GM23338 (cell line): Measurements from ENCODE around the gene PUS7.

Experiments used
- CREB1 ChIP-seq: fragments of 250-450 bp; sonication (Bioruptor Pico); IDR thresholded peaks from 2 replicates; pipeline ENCODE4 v1.5.0; 2020; ENCODE audit warnings: low read depth, mild to moderate bottlenecking, moderate library complexity
- EZH2 ChIP-seq: fragments of 200-600 bp; sonication (generic); IDR thresholded peaks from one replicate; pipeline ENCODE4 v1.8.0; 2017; ENCODE audit warnings: antibody characterized with exemption, mild to moderate bottlenecking, low read depth; ENCODE audit not compliant: unreplicated experiment
- EZH2phosphoT487 ChIP-seq: fragments of 200-600 bp; sonication (generic); IDR thresholded peaks from one replicate; pipeline ENCODE4 v1.8.1; 2018; ENCODE audit warnings: antibody characterized with exemption; ENCODE audit not compliant: unreplicated experiment
- JUNB ChIP-seq: IDR thresholded peaks from one replicate; pipeline ENCODE4 v1.6.1; 2016; ENCODE audit warnings: antibody characterized with exemption; ENCODE audit not compliant: unreplicated experiment
- NANOG ChIP-seq: IDR thresholded peaks from 2 replicates; pipeline ENCODE4 v1.6.1; 2016; ENCODE audit warnings: antibody characterized with exemption, borderline replicate concordance
- POLR2AphosphoS5 ChIP-seq: IDR thresholded peaks from 2 replicates; pipeline ENCODE4 v1.6.1; 2016; ENCODE audit warnings: antibody characterized with exemption, low read depth
- STAT1 ChIP-seq: IDR thresholded peaks from one replicate; pipeline ENCODE4 v1.6.1; 2016; ENCODE audit warnings: antibody characterized with exemption; ENCODE audit not compliant: unreplicated experiment
- ZNF114 ChIP-seq: fragments of 250-450 bp; sonication (Bioruptor Pico); IDR thresholded peaks from 2 replicates; pipeline ENCODE4 v1.5.0; 2020; ENCODE audit warnings: mild to moderate bottlenecking, moderate library complexity
- ZNF331 ChIP-seq: fragments of 250-450 bp; sonication (Bioruptor Pico); IDR thresholded peaks from 2 replicates; pipeline ENCODE4 v1.5.0; 2020; ENCODE audit warnings: low read depth, mild to moderate bottlenecking, moderate library complexity
- TF ChIP-seq, protein P1 (sequence below), 2 experiments: fragments of 200-600 bp in 1 of 2; sonication (generic) in 1 of 2; conservative IDR thresholded peaks; 2 replicates each; pipeline versions ENCODE4 v1.5.1 to v1.6.1; 2016 to 2017; ENCODE audit warnings: antibody characterized with exemption in 2 of 2, low read depth in 2 of 2, mild to moderate bottlenecking in 2 of 2, moderate library complexity in 1 of 2
- TF ChIP-seq, protein P2 (sequence below): IDR thresholded peaks from one replicate; pipeline ENCODE4 v1.6.1; 2018; ENCODE audit warnings: antibody characterized with exemption; ENCODE audit not compliant: unreplicated experiment
- TF ChIP-seq, protein P3 (sequence below): IDR thresholded peaks from 2 replicates; pipeline ENCODE4 v1.6.1; 2016; ENCODE audit warnings: antibody characterized with exemption
- TF ChIP-seq, protein P4 (sequence below): fragments of 250-450 bp; sonication (Bioruptor Pico); IDR thresholded peaks from 2 replicates; pipeline ENCODE4 v1.5.0; 2020; ENCODE audit warnings: mild to moderate bottlenecking, moderate library complexity

DNA sequence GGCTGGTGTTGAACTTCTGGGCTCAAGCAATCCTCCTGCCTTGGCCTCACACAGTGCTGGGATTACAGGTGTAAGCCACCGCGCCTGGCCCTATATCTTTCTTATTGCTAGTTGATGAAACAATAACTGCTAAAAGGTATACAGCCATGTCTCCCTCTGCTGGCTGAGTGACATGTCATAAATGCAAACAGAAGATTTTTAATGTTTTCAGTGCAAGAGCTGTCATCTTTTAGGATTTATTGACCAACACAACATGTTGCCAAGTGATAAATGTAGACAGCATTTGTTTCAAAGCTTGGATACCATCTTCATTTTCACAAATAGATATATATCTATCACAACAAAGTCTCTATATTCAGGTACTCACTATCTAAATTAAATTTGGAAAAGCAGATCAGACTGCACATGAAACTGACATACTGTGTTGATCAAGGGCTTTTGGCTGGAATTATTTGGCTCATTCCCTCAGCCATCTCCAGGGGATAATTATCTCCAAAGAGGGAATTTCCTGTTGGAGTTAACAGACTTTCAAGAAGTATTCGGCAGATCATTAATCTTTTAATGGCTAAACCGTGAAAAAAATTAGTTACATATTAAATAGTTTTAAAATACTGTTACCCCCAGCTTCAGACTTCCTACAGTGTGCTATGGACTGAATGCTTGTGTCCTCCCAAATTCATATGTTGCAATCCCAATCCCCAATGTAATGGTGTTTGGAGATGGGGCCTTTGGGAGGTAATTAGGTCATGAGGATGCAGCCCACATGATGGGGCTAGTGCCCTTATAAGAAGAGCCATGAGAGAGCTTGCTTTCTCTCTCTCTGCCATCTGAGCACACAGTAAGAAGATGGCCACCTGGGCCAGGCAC lies 92.1 kb downstream of the PUS7 start:
- TF ChIP-seq, protein P1, sequence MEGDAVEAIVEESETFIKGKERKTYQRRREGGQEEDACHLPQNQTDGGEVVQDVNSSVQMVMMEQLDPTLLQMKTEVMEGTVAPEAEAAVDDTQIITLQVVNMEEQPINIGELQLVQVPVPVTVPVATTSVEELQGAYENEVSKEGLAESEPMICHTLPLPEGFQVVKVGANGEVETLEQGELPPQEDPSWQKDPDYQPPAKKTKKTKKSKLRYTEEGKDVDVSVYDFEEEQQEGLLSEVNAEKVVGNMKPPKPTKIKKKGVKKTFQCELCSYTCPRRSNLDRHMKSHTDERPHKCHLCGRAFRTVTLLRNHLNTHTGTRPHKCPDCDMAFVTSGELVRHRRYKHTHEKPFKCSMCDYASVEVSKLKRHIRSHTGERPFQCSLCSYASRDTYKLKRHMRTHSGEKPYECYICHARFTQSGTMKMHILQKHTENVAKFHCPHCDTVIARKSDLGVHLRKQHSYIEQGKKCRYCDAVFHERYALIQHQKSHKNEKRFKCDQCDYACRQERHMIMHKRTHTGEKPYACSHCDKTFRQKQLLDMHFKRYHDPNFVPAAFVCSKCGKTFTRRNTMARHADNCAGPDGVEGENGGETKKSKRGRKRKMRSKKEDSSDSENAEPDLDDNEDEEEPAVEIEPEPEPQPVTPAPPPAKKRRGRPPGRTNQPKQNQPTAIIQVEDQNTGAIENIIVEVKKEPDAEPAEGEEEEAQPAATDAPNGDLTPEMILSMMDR (conservative IDR thresholded peaks at IDR 0.05; ENCODE audit: low read depth in 2 of 2) = peak; percentile 56 to 63
- TF ChIP-seq EZH2 = no peak
- TF ChIP-seq EZH2phosphoT487 = no peak
- TF ChIP-seq, protein P2, sequence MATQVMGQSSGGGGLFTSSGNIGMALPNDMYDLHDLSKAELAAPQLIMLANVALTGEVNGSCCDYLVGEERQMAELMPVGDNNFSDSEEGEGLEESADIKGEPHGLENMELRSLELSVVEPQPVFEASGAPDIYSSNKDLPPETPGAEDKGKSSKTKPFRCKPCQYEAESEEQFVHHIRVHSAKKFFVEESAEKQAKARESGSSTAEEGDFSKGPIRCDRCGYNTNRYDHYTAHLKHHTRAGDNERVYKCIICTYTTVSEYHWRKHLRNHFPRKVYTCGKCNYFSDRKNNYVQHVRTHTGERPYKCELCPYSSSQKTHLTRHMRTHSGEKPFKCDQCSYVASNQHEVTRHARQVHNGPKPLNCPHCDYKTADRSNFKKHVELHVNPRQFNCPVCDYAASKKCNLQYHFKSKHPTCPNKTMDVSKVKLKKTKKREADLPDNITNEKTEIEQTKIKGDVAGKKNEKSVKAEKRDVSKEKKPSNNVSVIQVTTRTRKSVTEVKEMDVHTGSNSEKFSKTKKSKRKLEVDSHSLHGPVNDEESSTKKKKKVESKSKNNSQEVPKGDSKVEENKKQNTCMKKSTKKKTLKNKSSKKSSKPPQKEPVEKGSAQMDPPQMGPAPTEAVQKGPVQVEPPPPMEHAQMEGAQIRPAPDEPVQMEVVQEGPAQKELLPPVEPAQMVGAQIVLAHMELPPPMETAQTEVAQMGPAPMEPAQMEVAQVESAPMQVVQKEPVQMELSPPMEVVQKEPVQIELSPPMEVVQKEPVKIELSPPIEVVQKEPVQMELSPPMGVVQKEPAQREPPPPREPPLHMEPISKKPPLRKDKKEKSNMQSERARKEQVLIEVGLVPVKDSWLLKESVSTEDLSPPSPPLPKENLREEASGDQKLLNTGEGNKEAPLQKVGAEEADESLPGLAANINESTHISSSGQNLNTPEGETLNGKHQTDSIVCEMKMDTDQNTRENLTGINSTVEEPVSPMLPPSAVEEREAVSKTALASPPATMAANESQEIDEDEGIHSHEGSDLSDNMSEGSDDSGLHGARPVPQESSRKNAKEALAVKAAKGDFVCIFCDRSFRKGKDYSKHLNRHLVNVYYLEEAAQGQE = no peak
- no peak for TF ChIP-seq POLR2AphosphoS5
- TF ChIP-seq, protein P3, sequence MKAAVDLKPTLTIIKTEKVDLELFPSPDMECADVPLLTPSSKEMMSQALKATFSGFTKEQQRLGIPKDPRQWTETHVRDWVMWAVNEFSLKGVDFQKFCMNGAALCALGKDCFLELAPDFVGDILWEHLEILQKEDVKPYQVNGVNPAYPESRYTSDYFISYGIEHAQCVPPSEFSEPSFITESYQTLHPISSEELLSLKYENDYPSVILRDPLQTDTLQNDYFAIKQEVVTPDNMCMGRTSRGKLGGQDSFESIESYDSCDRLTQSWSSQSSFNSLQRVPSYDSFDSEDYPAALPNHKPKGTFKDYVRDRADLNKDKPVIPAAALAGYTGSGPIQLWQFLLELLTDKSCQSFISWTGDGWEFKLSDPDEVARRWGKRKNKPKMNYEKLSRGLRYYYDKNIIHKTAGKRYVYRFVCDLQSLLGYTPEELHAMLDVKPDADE = no peak
- no peak for TF ChIP-seq JUNB
- no peak for TF ChIP-seq ZNF331 (CRISPR knock-in tag)
- TF ChIP-seq CREB1 = no peak
- TF ChIP-seq ZNF114 = no peak
- TF ChIP-seq NANOG = no peak
- TF ChIP-seq STAT1 = no peak
- TF ChIP-seq, protein P4, sequence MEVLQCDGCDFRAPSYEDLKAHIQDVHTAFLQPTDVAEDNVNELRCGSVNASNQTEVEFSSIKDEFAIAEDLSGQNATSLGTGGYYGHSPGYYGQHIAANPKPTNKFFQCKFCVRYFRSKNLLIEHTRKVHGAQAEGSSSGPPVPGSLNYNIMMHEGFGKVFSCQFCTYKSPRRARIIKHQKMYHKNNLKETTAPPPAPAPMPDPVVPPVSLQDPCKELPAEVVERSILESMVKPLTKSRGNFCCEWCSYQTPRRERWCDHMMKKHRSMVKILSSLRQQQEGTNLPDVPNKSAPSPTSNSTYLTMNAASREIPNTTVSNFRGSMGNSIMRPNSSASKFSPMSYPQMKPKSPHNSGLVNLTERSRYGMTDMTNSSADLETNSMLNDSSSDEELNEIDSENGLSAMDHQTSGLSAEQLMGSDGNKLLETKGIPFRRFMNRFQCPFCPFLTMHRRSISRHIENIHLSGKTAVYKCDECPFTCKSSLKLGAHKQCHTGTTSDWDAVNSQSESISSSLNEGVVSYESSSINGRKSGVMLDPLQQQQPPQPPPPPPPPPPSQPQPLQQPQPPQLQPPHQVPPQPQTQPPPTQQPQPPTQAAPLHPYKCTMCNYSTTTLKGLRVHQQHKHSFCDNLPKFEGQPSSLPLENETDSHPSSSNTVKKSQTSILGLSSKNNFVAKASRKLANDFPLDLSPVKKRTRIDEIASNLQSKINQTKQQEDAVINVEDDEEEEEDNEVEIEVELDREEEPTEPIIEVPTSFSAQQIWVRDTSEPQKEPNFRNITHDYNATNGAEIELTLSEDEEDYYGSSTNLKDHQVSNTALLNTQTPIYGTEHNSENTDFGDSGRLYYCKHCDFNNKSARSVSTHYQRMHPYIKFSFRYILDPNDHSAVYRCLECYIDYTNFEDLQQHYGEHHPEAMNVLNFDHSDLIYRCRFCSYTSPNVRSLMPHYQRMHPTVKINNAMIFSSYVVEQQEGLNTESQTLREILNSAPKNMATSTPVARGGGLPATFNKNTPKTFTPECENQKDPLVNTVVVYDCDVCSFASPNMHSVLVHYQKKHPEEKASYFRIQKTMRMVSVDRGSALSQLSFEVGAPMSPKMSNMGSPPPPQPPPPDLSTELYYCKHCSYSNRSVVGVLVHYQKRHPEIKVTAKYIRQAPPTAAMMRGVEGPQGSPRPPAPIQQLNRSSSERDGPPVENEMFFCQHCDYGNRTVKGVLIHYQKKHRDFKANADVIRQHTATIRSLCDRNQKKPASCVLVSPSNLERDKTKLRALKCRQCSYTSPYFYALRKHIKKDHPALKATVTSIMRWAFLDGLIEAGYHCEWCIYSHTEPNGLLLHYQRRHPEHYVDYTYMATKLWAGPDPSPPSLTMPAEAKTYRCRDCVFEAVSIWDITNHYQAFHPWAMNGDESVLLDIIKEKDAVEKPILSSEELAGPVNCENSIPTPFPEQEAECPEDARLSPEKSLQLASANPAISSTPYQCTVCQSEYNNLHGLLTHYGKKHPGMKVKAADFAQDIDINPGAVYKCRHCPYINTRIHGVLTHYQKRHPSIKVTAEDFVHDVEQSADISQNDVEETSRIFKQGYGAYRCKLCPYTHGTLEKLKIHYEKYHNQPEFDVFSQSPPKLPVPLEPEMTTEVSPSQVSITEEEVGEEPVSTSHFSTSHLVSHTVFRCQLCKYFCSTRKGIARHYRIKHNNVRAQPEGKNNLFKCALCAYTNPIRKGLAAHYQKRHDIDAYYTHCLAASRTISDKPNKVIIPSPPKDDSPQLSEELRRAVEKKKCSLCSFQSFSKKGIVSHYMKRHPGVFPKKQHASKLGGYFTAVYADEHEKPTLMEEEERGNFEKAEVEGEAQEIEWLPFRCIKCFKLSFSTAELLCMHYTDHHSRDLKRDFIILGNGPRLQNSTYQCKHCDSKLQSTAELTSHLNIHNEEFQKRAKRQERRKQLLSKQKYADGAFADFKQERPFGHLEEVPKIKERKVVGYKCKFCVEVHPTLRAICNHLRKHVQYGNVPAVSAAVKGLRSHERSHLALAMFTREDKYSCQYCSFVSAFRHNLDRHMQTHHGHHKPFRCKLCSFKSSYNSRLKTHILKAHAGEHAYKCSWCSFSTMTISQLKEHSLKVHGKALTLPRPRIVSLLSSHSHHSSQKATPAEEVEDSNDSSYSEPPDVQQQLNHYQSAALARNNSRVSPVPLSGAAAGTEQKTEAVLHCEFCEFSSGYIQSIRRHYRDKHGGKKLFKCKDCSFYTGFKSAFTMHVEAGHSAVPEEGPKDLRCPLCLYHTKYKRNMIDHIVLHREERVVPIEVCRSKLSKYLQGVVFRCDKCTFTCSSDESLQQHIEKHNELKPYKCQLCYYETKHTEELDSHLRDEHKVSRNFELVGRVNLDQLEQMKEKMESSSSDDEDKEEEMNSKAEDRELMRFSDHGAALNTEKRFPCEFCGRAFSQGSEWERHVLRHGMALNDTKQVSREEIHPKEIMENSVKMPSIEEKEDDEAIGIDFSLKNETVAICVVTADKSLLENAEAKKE (CRISPR knock-in tag) = no peak
